ENCODE data around the gene LY6G5C. TPM values are rescaled to one million over a fixed set of nuclear protein-coding genes. Genes with fewer than 3 reads are reported as not detected.
A peak's percentile ranks its signal among the peaks of the same experiment; 100 is the strongest.

The LY6G5C gene
- total and polyA plus RNA-seq, 9 of the 15 experiments (the other 6 are each of a cell fraction or from before 2014, with no cell fraction given) = 0.10 to 0.67 (median 0.46) TPM; not detected in 4

- H3K27me3 ChIP-seq (ENCODE audit: control insufficient read depth in 2 of 2, insufficient read depth in 2 of 2, low read length in 2 of 2) = no peaks in the 10 kb centered on the region
- intact Hi-C loops (cut with micrococcal nuclease) = no loop called here
- no TSS peak for BruUV-seq (replicated peaks)
- in situ Hi-C loops (cut with MboI) = loop anchor here (5.0 kb wide), 1 partner anchor 79 kb away; no protein-coding TSS in a partner anchor
- H3K9ac ChIP-seq (ENCODE audit: insufficient read depth in 1 of 2, low read depth in 2 of 2, low read length in 2 of 2) = peak overlapping the region in 1 of 2 experiments; percentile 78; a peak in 2 of 4 replicates
- no peaks in the 10 kb centered on the region for H3K9me3 ChIP-seq (replicated peaks; ENCODE audit: control insufficient read depth, insufficient read depth, low read depth, low read length)
- H2AFZ ChIP-seq (ENCODE audit: low read depth, low read length) = no peak overlapping the region
- POLR2A ChIA-PET = interaction anchor here (0.5 to 7.1 kb wide), 13 partner anchors 8 to 139 kb away, joined by 3 to 158 read pairs (median 6); partner anchors contain the start of genes ABHD16A, CSNK2B, DDAH2 and GPANK1
- CTCF ChIA-PET (ENCODE audit: low intra/inter-chr PET ratio) = no interaction called here
- no peaks in the 10 kb centered on the region for H4K20me1 ChIP-seq (replicated peaks; ENCODE audit: control insufficient read depth, insufficient read depth, low read length)
- no peaks in the 10 kb centered on the region for H3K9me1 ChIP-seq (ENCODE audit: control insufficient read depth, insufficient read depth, low read length)
- peak in 1 of 4 experiments; percentile 61 for DNase-seq (ENCODE audit: extremely low read depth in 1 of 4, low spot score in 3 of 4)
- no peak overlapping the region for H3K4me2 ChIP-seq (ENCODE audit: insufficient read depth, low read length)
- FAIRE-seq = no peak
- peaks cover 63 to 69% of the 10 kb centered on the region in 2 experiments for H3K4me1 ChIP-seq (replicated peaks in 1 of 2; ENCODE audit: control insufficient read depth in 2 of 2, insufficient read depth in 2 of 2, low read length in 2 of 2)
- no peak overlapping the region; the same call in 2 of the 3 replicates for H3K27ac ChIP-seq (ENCODE audit: extremely low read depth, low read depth, low read length)
- H3K36me3 ChIP-seq (ENCODE audit: control insufficient read depth, insufficient read depth, low read length) = peaks cover 77% of the 10 kb centered on the region
- no peaks in the 10 kb centered on the region; the same call in 2 of the 3 replicates for H3K79me2 ChIP-seq (ENCODE audit: control insufficient read depth, insufficient read depth, low read length)
- WGBS (ENCODE audit: insufficient coverage, low coverage, missing lambda C conversion rate) = 80% methylated on average over 14 of the region's 14 CpGs
- ATAC-seq = no peak
- H3K4me3 ChIP-seq = no peak overlapping the region
- TF ChIP-seq ZC3H4 (CRISPR knock-in tag; IDR thresholded peaks at IDR 0.05; ENCODE audit: borderline replicate concordance) (peak; percentile 28; the same call in 1 of the 2 replicates), ATF3 (IDR thresholded peaks at IDR 0.05) (peak; percentile 73), ATF3 (CRISPR knock-in tag; conservative IDR thresholded peaks at IDR 0.05) (no peak), ZNF212 (CRISPR knock-in tag; IDR thresholded peaks at IDR 0.05) (no peak), FOXK1 (CRISPR knock-in tag; IDR thresholded peaks at IDR 0.05; ENCODE audit: borderline replicate concordance) (peak; percentile 40; the same call in 1 of the 2 replicates), GABPB2 (CRISPR knock-in tag; conservative IDR thresholded peaks at IDR 0.05) (no peak), POLR2A (conservative IDR thresholded peaks at IDR 0.05) (0 out of 2 replicates have a peak, but pooled peaks have one; percentile 12), SETDB1 (IDR thresholded peaks at IDR 0.05; ENCODE audit: low read length) (no peak), XRCC5 (IDR thresholded peaks at IDR 0.05; ENCODE audit: low read depth, low read length) (0 out of 2 replicates have a peak, but pooled peaks have one; percentile 22), ZNF584 (CRISPR knock-in tag; IDR thresholded peaks at IDR 0.05; ENCODE audit: low read depth) (no peak), ZNF282 (CRISPR knock-in tag; IDR thresholded peaks at IDR 0.05) (no peak; the same call in 1 of the 2 replicates), ERF (CRISPR knock-in tag; IDR thresholded peaks at IDR 0.05) (0 out of 2 replicates have a peak, but pooled peaks have one; percentile 9), FOXP4 (CRISPR knock-in tag; IDR thresholded peaks at IDR 0.05; ENCODE audit: borderline replicate concordance) (0 out of 2 replicates have a peak, but pooled peaks have one; percentile 70), ELF1 (tag; IDR thresholded peaks at IDR 0.05) (no peak), GABPB1 (CRISPR knock-in tag; IDR thresholded peaks at IDR 0.05) (0 out of 2 replicates have a peak, but pooled peaks have one; percentile 9), PRMT5 (CRISPR knock-in tag; IDR thresholded peaks at IDR 0.05) (peak; percentile 29; the same call in 1 of the 2 replicates), ZNF76 (CRISPR knock-in tag; IDR thresholded peaks at IDR 0.05; ENCODE audit: borderline replicate concordance) (no peak), MNT (conservative IDR thresholded peaks at IDR 0.05) (no peak)
These were observed 7.2 kb upstream of the LY6G5C start for GRCh38 chr6:31687860-31688693.
